NB4 (cell line): ENCODE data around the gene PDX1.

Source experiments
- POLR2A ChIP-seq: IDR thresholded peaks from 2 replicates; pipeline ENCODE4 v1.6.1; 2011; ENCODE audit warnings: mild to moderate bottlenecking; ENCODE audit not compliant: insufficient read length; ENCODE audit errors: extremely low read depth
- TF ChIP-seq, protein P1 (sequence below): IDR thresholded peaks from one replicate; pipeline ENCODE4 v1.5.1; 2012; ENCODE audit warnings: low read depth, low read length
- TF ChIP-seq, protein P2 (sequence below): IDR thresholded peaks from 2 replicates; pipeline ENCODE4 v1.6.1; 2011; ENCODE audit warnings: low read depth, low read length

DNA sequence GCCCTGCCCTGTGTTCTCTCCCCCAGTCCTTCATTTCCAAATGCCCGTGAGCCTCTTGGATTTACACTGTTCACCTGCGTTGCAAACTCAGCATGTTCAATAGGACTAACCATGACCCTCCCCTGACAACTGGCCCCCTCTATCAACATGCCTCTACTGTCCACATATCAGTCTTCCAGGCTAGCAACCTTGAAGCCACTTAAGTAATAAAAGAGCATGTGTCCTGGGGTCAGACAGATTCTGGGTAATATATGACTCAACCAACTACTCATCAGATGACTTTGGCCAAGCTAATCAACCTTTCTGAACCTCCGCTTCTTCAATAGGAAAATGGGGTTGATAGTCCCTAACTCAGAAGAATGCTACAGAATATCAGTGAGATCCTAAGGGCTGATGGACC is 15.1 kb upstream of the PDX1 start:
- TF ChIP-seq POLR2A: no peak
- TF ChIP-seq, protein P1, sequence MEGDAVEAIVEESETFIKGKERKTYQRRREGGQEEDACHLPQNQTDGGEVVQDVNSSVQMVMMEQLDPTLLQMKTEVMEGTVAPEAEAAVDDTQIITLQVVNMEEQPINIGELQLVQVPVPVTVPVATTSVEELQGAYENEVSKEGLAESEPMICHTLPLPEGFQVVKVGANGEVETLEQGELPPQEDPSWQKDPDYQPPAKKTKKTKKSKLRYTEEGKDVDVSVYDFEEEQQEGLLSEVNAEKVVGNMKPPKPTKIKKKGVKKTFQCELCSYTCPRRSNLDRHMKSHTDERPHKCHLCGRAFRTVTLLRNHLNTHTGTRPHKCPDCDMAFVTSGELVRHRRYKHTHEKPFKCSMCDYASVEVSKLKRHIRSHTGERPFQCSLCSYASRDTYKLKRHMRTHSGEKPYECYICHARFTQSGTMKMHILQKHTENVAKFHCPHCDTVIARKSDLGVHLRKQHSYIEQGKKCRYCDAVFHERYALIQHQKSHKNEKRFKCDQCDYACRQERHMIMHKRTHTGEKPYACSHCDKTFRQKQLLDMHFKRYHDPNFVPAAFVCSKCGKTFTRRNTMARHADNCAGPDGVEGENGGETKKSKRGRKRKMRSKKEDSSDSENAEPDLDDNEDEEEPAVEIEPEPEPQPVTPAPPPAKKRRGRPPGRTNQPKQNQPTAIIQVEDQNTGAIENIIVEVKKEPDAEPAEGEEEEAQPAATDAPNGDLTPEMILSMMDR: no peak
- TF ChIP-seq, protein P2, sequence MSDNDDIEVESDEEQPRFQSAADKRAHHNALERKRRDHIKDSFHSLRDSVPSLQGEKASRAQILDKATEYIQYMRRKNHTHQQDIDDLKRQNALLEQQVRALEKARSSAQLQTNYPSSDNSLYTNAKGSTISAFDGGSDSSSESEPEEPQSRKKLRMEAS: no peak
